SH-SY5Y (cell line): ENCODE data around the gene RTEL1.

Source experiments
- GATA2 ChIP-seq: IDR thresholded peaks from 2 replicates; pipeline ENCODE4 v1.6.1; 2011; ENCODE audit warnings: mild to moderate bottlenecking, low read depth, low read length
- GATA3 ChIP-seq: IDR thresholded peaks from 2 replicates; pipeline ENCODE4 v1.6.1; 2011; ENCODE audit warnings: low read depth, mild to moderate bottlenecking, low read length, moderate library complexity

GRCh38 chr20:63738687-63739129, 80.6 kb downstream of the RTEL1 start:
- TF ChIP-seq GATA3 (no peak), GATA2 (no peak)
